NCI-H748 (cell line): ENCODE results near the gene SIK2.

Source experiments
- DNase-seq: peaks from one replicate; lab custom pipeline; 2025; ENCODE audit not compliant: unreplicated experiment; lab: John Stamatoyannopoulos, UW

The SIK2 gene

GRCh38 chr11:111778047-111778558, 175.9 kb downstream of the SIK2 start:
- no peak for DNase-seq

- no peak for DNase-seq
Measured at GRCh38 chr11:111779118-111779517, 176.9 kb downstream of the SIK2 start.
